HCT116 (cell line): Measurements from ENCODE around the gene UBE2E2. TPM values are rescaled to one million over a fixed set of nuclear protein-coding genes. Genes with fewer than 3 reads are reported as not detected.

Experiments
- ATAC-seq: fragments of 200-7000 bp; cut with Tn5 transposase; 2 replicates; pipeline ENCODE4 v1.9.1; 2020; ENCODE audit warnings: mild to moderate bottlenecking, moderate library complexity
- BruUV-seq: library from RNA; stranded (reverse); fragments of 400-500 nt; replicated peaks from 2 replicates; lab custom pipeline; 2021; lab: Mats Ljungman, UMichigan
- CTCF ChIA-PET: fragments of 300-600 bp; sonication (Branson Sonifier 250); formaldehyde crosslinking; loops from one replicate; lab custom pipeline; 2021; ENCODE audit warnings: antibody characterized with exemption; lab: Charles Lee
- POLR2A ChIA-PET: fragments of 300-600, 350-600 bp; sonication (Branson Sonifier 250); formaldehyde crosslinking; loops from one replicate; lab custom pipeline; 2021; ENCODE audit warnings: antibody characterized with exemption; lab: Charles Lee
- RAD21 ChIA-PET, 2 experiments: fragments of 300-600 bp; sonication (Branson Sonifier 250); formaldehyde crosslinking; loops; one replicate each; lab custom pipeline; 2023; ENCODE audit warnings: low total read pairs in 2 of 2; ENCODE audit not compliant: uncharacterized antibody in 2 of 2, unreplicated experiment in 2 of 2, low non-redundant PET in 1 of 2; lab: Charles Lee
- DNase-seq: peaks from one replicate; pipeline ENCODE4 v3.0.0-alpha.2; 2010; ENCODE audit warnings: low read depth, low spot score
- H2AFZ ChIP-seq: fragments of 200-600 bp; shearing (Covaris generic), sonication (generic); 2 replicates; pipeline ENCODE4 v1.6.1; 2017; ENCODE audit warnings: low read depth, mixed run types, mixed read lengths, antibody characterized with exemption, low read length; ENCODE audit not compliant: poor library complexity, severe bottlenecking
- H3K27ac ChIP-seq: 2 replicates; pipeline ENCODE4 v1.5.1; 2012; ENCODE audit warnings: low read depth, low read length
- H3K27me3 ChIP-seq: fragments of 200-600 bp; sonication (generic); 2 replicates; pipeline ENCODE4 v1.6.1; 2016; ENCODE audit warnings: mixed run types, low read length, mixed read lengths; ENCODE audit not compliant: insufficient read depth
- H3K36me3 ChIP-seq, 2 experiments: fragments of 200-500 bp in 1 of 2; fragments of 200-600 bp in 1 of 2; sonication (Bioruptor generic) in 1 of 2; sonication (generic) in 1 of 2; 2 replicates each; pipeline versions ENCODE4 v1.5.1 to v1.6.1; 2014 to 2016; ENCODE audit warnings: low read length in 2 of 2, inconsistent platforms in 1 of 2, mixed read lengths in 1 of 2, mixed run types in 1 of 2; ENCODE audit not compliant: insufficient read depth in 2 of 2, control insufficient read depth in 1 of 2
- H3K4me1 ChIP-seq, 2 experiments: fragments of 200-600 bp in 1 of 2; sonication (generic) in 1 of 2; 2 replicates each; pipeline versions ENCODE4 v1.5.1 to v1.6.1; 2012 to 2017; ENCODE audit warnings: low read length in 2 of 2, inconsistent platforms in 1 of 2, mild to moderate bottlenecking in 1 of 2, mixed read lengths in 1 of 2, mixed run types in 1 of 2, moderate library complexity in 1 of 2; ENCODE audit not compliant: insufficient read depth in 2 of 2, control insufficient read depth in 1 of 2
- H3K4me2 ChIP-seq: fragments of 200-600 bp; sonication (generic); 2 replicates; pipeline ENCODE4 v1.6.1; 2017; ENCODE audit warnings: mixed run types, low read length, mixed read lengths
- H3K4me3 ChIP-seq, 2 experiments: fragments of 200-600 bp in 1 of 2; sonication (generic) in 1 of 2; replicated peaks in 1 of 2; 2 replicates each; pipeline ENCODE4 v1.5.1; 2011 to 2016; ENCODE audit warnings: low read length in 2 of 2, control low read depth in 1 of 2, low read depth in 1 of 2, mild to moderate bottlenecking in 1 of 2, mixed read lengths in 1 of 2, mixed run types in 1 of 2
- H3K79me2 ChIP-seq: fragments of 200-600 bp; sonication (generic); 2 replicates; pipeline ENCODE4 v1.6.1; 2017; ENCODE audit warnings: mild to moderate bottlenecking, mixed run types, low read length, moderate library complexity, mixed read lengths; ENCODE audit not compliant: insufficient read depth
- H3K9ac ChIP-seq: fragments of 200-600 bp; sonication (generic); 2 replicates; pipeline ENCODE4 v1.6.1; 2016; ENCODE audit warnings: low read length, mixed read lengths
- H3K9me2 ChIP-seq: fragments of 200-600 bp; sonication (generic), shearing (Covaris generic); 2 replicates; pipeline ENCODE4 v1.6.1; 2017; ENCODE audit warnings: mixed run types, mild to moderate bottlenecking, moderate library complexity; ENCODE audit not compliant: insufficient read depth
- H3K9me3 ChIP-seq, 2 experiments: fragments of 200-500 bp in 1 of 2; fragments of 200-600 bp in 1 of 2; sonication (Bioruptor generic) in 1 of 2; sonication (generic) in 1 of 2; 2 replicates each; pipeline ENCODE4 v1.6.1; 2014 to 2017; ENCODE audit warnings: low read length in 2 of 2, mixed read lengths in 2 of 2, inconsistent platforms in 1 of 2, low read depth in 1 of 2, mild to moderate bottlenecking in 1 of 2, mixed run types in 1 of 2, moderate library complexity in 1 of 2; ENCODE audit not compliant: control insufficient read depth in 1 of 2, insufficient read depth in 1 of 2
- H4K20me1 ChIP-seq: fragments of 200-600 bp; sonication (generic), shearing (Covaris generic); 2 replicates; pipeline ENCODE4 v1.6.1; 2017; ENCODE audit warnings: mixed run types, mild to moderate bottlenecking, moderate library complexity; ENCODE audit not compliant: insufficient read depth
- EGR1 ChIP-seq: IDR thresholded peaks from 2 replicates; pipeline ENCODE4 v1.6.1; 2012; ENCODE audit warnings: low read depth
- RAD21 ChIP-seq: IDR thresholded peaks from 2 replicates; pipeline ENCODE4 v1.6.1; 2012; ENCODE audit warnings: low read depth, mild to moderate bottlenecking
- SIN3A ChIP-seq: IDR thresholded peaks from 2 replicates; pipeline ENCODE4 v1.6.1; 2012; ENCODE audit warnings: low read depth
- SRF ChIP-seq: IDR thresholded peaks from 2 replicates; pipeline ENCODE4 v1.6.1; 2012; ENCODE audit warnings: low read depth
- YY1 ChIP-seq: IDR thresholded peaks from 2 replicates; pipeline ENCODE4 v1.6.1; 2011; ENCODE audit warnings: low read length, low read depth, moderate library complexity, mild to moderate bottlenecking; ENCODE audit not compliant: insufficient replicate concordance; ENCODE audit errors: extremely low read depth
- intact Hi-C: fragments of 100-400 bp; cut with micrococcal nuclease; formaldehyde crosslinking; loops from 2 replicates; pipeline ENCODE4 v1.10.0; 2022
- total RNA-seq: library from RNA; stranded (reverse); gene quantifications from one replicate; pipeline ENCODE4 v1.2.1, GENCODE V29; 2021; ENCODE audit not compliant: unreplicated experiment
- TF ChIP-seq, protein P1 (sequence below): IDR thresholded peaks from 2 replicates; pipeline ENCODE4 v1.6.1; 2012
- TF ChIP-seq, protein P2 (sequence below): IDR thresholded peaks from 2 replicates; pipeline ENCODE4 v1.6.1; 2011; ENCODE audit warnings: mild to moderate bottlenecking, low read length, moderate library complexity; ENCODE audit not compliant: insufficient replicate concordance; ENCODE audit errors: extremely low read depth

Gene UBE2E2
- total RNA-seq, 1 experiment from 2014 or later: 21.4 TPM

DNA sequence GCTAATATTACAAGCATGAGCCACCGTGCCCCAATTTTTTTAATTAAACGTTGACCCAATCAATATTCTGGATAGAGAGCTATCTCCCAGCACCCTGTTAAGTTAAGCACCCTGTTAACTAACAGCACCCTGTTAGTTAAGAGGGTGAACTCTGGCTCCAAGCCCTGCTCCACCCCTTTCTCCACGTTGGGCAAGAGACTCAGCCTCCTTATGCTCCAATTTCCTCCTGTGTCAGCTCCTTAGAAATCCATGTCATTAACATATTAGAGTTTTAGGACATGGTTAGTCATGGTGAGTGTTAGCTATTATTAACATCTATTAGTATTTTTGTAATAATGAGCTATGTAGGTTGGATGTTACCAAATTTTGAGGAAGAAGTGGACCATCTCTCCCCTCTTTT is 385.4 kb downstream of the UBE2E2 start:
- no peaks in the 10 kb centered on the region for H3K9me2 ChIP-seq
- H3K4me1 ChIP-seq: no peaks in the 10 kb centered on the region
- H3K27me3 ChIP-seq: no peaks in the 10 kb centered on the region
- H2AFZ ChIP-seq: no peak overlapping the region
- RAD21 ChIA-PET: no interaction called here
- no peak overlapping the region for H3K4me2 ChIP-seq
- H4K20me1 ChIP-seq: no peaks in the 10 kb centered on the region
- BruUV-seq: no TSS peak
- H3K4me3 ChIP-seq: no peak overlapping the region
- no peak for TF ChIP-seq SRF
- no peak for TF ChIP-seq RAD21
- TF ChIP-seq EGR1: no peak
- TF ChIP-seq, protein P1, sequence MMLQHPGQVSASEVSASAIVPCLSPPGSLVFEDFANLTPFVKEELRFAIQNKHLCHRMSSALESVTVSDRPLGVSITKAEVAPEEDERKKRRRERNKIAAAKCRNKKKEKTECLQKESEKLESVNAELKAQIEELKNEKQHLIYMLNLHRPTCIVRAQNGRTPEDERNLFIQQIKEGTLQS: no peak
- TF ChIP-seq, all 23 proteins: peak for 0
- Histone ChIP-seq H3K27ac (no peak overlapping the region), H3K9me3 (no peaks in the 10 kb centered on the region), H3K36me3 (no peaks in the 10 kb centered on the region), H3K79me2 (no peaks in the 10 kb centered on the region), H3K9ac (no peak overlapping the region)
- no peak for ATAC-seq
- ChIA-PET CTCF (no interaction called here), POLR2A (no interaction called here)
- intact Hi-C loops: no loop called here
- DNase-seq: no peak

DNA sequence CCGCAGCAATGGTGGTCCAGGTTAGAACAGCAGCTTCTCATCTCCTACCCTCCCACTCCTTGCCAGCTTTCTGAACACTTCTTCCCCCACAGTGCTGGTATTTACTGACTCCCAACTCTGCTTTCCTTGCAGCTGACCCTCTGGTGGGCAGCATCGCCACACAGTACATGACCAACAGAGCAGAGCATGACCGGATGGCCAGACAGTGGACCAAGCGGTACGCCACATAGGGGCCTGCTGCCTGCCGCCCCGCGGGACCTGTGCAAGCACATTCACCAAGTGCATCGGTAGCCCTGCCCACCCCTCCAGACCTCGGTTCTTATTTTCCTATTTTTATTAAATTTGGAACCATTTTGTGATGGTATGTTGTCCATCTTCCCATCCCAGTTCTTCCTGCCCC is 386.5 kb downstream of the UBE2E2 start:
- no peaks in the 10 kb centered on the region for H3K9me3 ChIP-seq
- no peak for ATAC-seq
- POLR2A ChIA-PET: no interaction called here
- DNase-seq: no peak
- CTCF ChIA-PET: no interaction called here
- TF ChIP-seq YY1: no peak
- TF ChIP-seq SIN3A: no peak
- TF ChIP-seq, protein P2, sequence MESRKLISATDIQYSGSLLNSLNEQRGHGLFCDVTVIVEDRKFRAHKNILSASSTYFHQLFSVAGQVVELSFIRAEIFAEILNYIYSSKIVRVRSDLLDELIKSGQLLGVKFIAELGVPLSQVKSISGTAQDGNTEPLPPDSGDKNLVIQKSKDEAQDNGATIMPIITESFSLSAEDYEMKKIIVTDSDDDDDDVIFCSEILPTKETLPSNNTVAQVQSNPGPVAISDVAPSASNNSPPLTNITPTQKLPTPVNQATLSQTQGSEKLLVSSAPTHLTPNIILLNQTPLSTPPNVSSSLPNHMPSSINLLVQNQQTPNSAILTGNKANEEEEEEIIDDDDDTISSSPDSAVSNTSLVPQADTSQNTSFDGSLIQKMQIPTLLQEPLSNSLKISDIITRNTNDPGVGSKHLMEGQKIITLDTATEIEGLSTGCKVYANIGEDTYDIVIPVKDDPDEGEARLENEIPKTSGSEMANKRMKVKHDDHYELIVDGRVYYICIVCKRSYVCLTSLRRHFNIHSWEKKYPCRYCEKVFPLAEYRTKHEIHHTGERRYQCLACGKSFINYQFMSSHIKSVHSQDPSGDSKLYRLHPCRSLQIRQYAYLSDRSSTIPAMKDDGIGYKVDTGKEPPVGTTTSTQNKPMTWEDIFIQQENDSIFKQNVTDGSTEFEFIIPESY: no peak
- TF ChIP-seq, protein P1: no peak
- TF ChIP-seq EGR1: no peak
- RAD21 ChIA-PET: no interaction called here
- H3K36me3 ChIP-seq: no peaks in the 10 kb centered on the region
- no peak overlapping the region for H3K4me2 ChIP-seq
- no peak overlapping the region for H3K4me3 ChIP-seq
- H3K27me3 ChIP-seq: no peaks in the 10 kb centered on the region
- H3K27ac ChIP-seq: no peak overlapping the region
- H3K9me2 ChIP-seq: no peaks in the 10 kb centered on the region
- intact Hi-C loops: no loop called here
- no peaks in the 10 kb centered on the region for H3K79me2 ChIP-seq
- no TSS peak for BruUV-seq
- H3K9ac ChIP-seq: no peak overlapping the region
- H4K20me1 ChIP-seq: no peaks in the 10 kb centered on the region
- no peak overlapping the region for H2AFZ ChIP-seq
- no peaks in the 10 kb centered on the region for H3K4me1 ChIP-seq
